WTC11 (cell line): ENCODE measurements around the gene ZCCHC7. TPM values are rescaled to one million over a fixed set of nuclear protein-coding genes. Genes with fewer than 3 reads are reported as not detected.

Experiments used
- ATAC-seq: fragments of 200-7000 bp; cut with Tn5 transposase; 2 replicates; pipeline ENCODE4 v1.10.0; 2021; ENCODE audit warnings: mild to moderate bottlenecking, moderate library complexity
- CTCF ChIA-PET: fragments of 300-600 bp; sonication (Branson Sonifier 250); formaldehyde crosslinking; loops from one replicate; lab custom pipeline; 2021; ENCODE audit warnings: antibody characterized with exemption; lab: Charles Lee
- POLR2A ChIA-PET: fragments of 350-600 bp; sonication (Branson Sonifier 250); formaldehyde crosslinking; loops from one replicate; lab custom pipeline; 2021; ENCODE audit warnings: antibody characterized with exemption; lab: Charles Lee
- DNase-seq: peaks from one replicate; pipeline ENCODE4 v3.0.0; 2021; ENCODE audit warnings: low spot score
- H3K27ac Mint-ChIP-seq: 2 replicates; pipeline ENCODE4 v1.8.0; 2021; ENCODE audit warnings: mixed read lengths
- H3K27me3 Mint-ChIP-seq: 2 replicates; pipeline ENCODE4 v1.8.0; 2021; ENCODE audit warnings: low read depth, mild to moderate bottlenecking, moderate library complexity, mixed read lengths
- H3K36me3 Mint-ChIP-seq: 2 replicates; pipeline ENCODE4 v1.8.0; 2021; ENCODE audit warnings: mixed read lengths
- H3K4me1 Mint-ChIP-seq: 2 replicates; pipeline ENCODE4 v1.8.0; 2022; ENCODE audit warnings: mixed read lengths
- H3K4me3 Mint-ChIP-seq: 2 replicates; pipeline ENCODE4 v1.8.0; 2021; ENCODE audit warnings: mild to moderate bottlenecking, moderate library complexity, mixed read lengths
- H3K9me3 Mint-ChIP-seq: 2 replicates; pipeline ENCODE4 v1.8.0; 2021; ENCODE audit warnings: mixed read lengths
- EMX1 ChIP-seq: fragments of 250-450 bp; sonication (Bioruptor Pico); IDR thresholded peaks from 2 replicates; pipeline ENCODE4 v1.8.0; 2021; ENCODE audit warnings: mild to moderate bottlenecking
- ESRRA ChIP-seq: sonication (generic); formaldehyde crosslinking; IDR thresholded peaks from 2 replicates; pipeline ENCODE4 v1.8.1; 2022; ENCODE audit warnings: mild to moderate bottlenecking, missing genetic modification reagents, borderline replicate concordance
- ETV6 ChIP-seq: sonication (generic); formaldehyde crosslinking; IDR thresholded peaks from 2 replicates; pipeline ENCODE4 v1.8.1; 2022; ENCODE audit warnings: mild to moderate bottlenecking, missing genetic modification reagents
- FOXJ3 ChIP-seq: sonication (generic); formaldehyde crosslinking; IDR thresholded peaks from 2 replicates; pipeline ENCODE4 v1.9.0; 2021; ENCODE audit warnings: missing genetic modification reagents, mild to moderate bottlenecking, borderline replicate concordance
- GTF2I ChIP-seq: fragments of 250-450 bp; sonication (Bioruptor Pico); conservative IDR thresholded peaks from 2 replicates; pipeline ENCODE4 v1.4.0; 2021; ENCODE audit warnings: mild to moderate bottlenecking
- IRF1 ChIP-seq: sonication (generic); formaldehyde crosslinking; IDR thresholded peaks from 2 replicates; pipeline ENCODE4 v1.8.0; 2023; ENCODE audit warnings: missing genetic modification reagents
- NFYB ChIP-seq: sonication (generic); formaldehyde crosslinking; conservative IDR thresholded peaks from 2 replicates; pipeline ENCODE4 v1.8.0; 2022; ENCODE audit warnings: low read depth, missing genetic modification reagents
- OVOL2 ChIP-seq: fragments of 250-450 bp; sonication (Bioruptor Pico); IDR thresholded peaks from 2 replicates; pipeline ENCODE4 v1.9.0; 2021; ENCODE audit warnings: mild to moderate bottlenecking, borderline replicate concordance
- PRRX2 ChIP-seq: fragments of 250-450 bp; sonication (Bioruptor Pico); IDR thresholded peaks from 2 replicates; pipeline ENCODE4 v1.8.0; 2021; ENCODE audit warnings: mild to moderate bottlenecking
- SOX15 ChIP-seq: fragments of 250-450 bp; sonication (Bioruptor Pico); IDR thresholded peaks from 2 replicates; pipeline ENCODE4 v1.9.0; 2021; ENCODE audit warnings: mild to moderate bottlenecking
- TCF7 ChIP-seq: sonication (generic); formaldehyde crosslinking; IDR thresholded peaks from 2 replicates; pipeline ENCODE4 v1.8.0; 2022; ENCODE audit warnings: mild to moderate bottlenecking, low read depth, missing genetic modification reagents, moderate library complexity
- ZBTB21 ChIP-seq: sonication (generic); formaldehyde crosslinking; IDR thresholded peaks from 2 replicates; pipeline ENCODE4 v1.8.1; 2023; ENCODE audit warnings: mild to moderate bottlenecking, missing genetic modification reagents, borderline replicate concordance
- ZNF121 ChIP-seq: sonication (generic); formaldehyde crosslinking; IDR thresholded peaks from 2 replicates; pipeline ENCODE4 v1.8.0; 2023; ENCODE audit warnings: missing genetic modification reagents
- total RNA-seq: library from RNA; stranded (reverse); gene quantifications from 3 replicates; pipeline ENCODE4 v1.2.3, GENCODE V29; 2021
- TF ChIP-seq, protein P1 (sequence below): sonication (generic); formaldehyde crosslinking; IDR thresholded peaks from 2 replicates; pipeline ENCODE4 v1.8.1; 2023; ENCODE audit warnings: mild to moderate bottlenecking, moderate library complexity, missing genetic modification reagents
- TF ChIP-seq, protein P2 (sequence below): sonication (generic); formaldehyde crosslinking; IDR thresholded peaks from 2 replicates; pipeline ENCODE4 v1.8.0; 2023; ENCODE audit warnings: missing genetic modification reagents, mild to moderate bottlenecking, borderline replicate concordance

The ZCCHC7 gene
- total RNA-seq, 1 experiment from 2014 or later, result 30.1 TPM

DNA sequence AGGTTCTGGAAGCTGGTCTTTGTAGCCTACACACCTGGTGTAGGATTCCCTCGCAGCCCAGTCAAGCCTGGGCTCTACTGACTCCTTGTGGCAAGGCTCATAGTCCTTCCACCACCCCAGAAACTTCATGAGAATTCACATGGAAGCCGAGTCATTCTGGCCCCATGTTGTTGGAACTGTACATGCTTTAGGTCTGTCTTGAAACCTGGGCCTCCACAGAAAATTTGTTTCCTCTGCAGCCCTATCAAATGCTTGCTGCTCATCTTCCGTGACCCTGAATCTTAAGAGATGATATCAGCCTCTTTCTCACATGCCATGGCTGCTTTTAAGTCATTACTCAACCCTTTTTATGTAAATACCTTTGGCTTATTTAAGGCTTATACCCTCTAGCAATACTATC lies 188.8 kb downstream of the ZCCHC7 start (continued):
- TF ChIP-seq, protein P1, sequence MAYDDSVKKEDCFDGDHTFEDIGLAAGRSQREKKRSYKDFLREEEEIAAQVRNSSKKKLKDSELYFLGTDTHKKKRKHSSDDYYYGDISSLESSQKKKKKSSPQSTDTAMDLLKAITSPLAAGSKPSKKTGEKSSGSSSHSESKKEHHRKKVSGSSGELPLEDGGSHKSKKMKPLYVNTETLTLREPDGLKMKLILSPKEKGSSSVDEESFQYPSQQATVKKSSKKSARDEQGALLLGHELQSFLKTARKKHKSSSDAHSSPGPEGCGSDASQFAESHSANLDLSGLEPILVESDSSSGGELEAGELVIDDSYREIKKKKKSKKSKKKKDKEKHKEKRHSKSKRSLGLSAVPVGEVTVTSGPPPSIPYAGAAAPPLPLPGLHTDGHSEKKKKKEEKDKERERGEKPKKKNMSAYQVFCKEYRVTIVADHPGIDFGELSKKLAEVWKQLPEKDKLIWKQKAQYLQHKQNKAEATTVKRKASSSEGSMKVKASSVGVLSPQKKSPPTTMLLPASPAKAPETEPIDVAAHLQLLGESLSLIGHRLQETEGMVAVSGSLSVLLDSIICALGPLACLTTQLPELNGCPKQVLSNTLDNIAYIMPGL (CRISPR knock-in tag), result no peak

DNA sequence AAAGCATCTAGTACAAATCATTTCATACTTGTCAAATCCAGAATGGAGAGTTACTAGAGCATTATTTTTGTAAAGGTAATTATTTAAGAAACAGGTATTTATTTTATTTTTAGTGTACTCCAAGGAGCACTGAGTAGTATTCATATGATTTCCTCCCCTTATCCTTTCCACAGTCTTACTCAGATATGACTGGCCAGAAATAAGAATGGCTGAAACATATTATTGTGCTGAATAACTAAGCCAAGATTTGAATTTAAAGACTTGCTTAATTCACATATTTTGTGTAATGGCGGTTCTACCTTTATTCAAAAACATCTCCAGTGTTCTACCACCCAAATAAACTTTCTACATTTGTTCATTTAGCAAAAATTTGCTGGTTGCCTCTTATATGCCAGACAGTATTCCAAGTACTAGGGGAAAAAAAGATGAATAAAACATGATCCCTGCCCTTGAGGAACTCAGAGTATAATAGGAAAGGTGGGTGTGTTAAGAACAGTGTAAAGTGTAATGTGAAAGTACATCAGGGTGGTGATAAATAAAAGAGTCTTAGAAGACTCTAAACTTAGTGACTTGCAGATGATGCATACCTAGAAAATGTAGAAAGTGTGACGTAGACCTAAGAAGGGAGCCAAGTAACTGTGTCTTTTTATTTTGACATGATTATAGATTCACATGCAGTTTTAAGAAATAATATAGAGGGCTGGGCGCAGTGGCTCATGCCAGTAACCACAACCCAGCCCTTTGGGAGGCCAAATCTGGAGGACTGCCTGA lies 191.7 kb downstream of the ZCCHC7 start:
- H3K36me3 Mint-ChIP-seq, result 0 out of 2 replicates have a peak, but pooled peaks cover 3% of the 10 kb centered on the region
- ChIA-PET POLR2A (no interaction called here), CTCF (no interaction called here)
- ATAC-seq, result no peak
- no peak for DNase-seq
- no peaks in the 10 kb centered on the region for H3K4me1 Mint-ChIP-seq
- H3K27ac Mint-ChIP-seq, result no peak overlapping the region
- no peak overlapping the region for H3K4me3 Mint-ChIP-seq
- no peaks in the 10 kb centered on the region for H3K27me3 Mint-ChIP-seq
- TF ChIP-seq, protein P2, sequence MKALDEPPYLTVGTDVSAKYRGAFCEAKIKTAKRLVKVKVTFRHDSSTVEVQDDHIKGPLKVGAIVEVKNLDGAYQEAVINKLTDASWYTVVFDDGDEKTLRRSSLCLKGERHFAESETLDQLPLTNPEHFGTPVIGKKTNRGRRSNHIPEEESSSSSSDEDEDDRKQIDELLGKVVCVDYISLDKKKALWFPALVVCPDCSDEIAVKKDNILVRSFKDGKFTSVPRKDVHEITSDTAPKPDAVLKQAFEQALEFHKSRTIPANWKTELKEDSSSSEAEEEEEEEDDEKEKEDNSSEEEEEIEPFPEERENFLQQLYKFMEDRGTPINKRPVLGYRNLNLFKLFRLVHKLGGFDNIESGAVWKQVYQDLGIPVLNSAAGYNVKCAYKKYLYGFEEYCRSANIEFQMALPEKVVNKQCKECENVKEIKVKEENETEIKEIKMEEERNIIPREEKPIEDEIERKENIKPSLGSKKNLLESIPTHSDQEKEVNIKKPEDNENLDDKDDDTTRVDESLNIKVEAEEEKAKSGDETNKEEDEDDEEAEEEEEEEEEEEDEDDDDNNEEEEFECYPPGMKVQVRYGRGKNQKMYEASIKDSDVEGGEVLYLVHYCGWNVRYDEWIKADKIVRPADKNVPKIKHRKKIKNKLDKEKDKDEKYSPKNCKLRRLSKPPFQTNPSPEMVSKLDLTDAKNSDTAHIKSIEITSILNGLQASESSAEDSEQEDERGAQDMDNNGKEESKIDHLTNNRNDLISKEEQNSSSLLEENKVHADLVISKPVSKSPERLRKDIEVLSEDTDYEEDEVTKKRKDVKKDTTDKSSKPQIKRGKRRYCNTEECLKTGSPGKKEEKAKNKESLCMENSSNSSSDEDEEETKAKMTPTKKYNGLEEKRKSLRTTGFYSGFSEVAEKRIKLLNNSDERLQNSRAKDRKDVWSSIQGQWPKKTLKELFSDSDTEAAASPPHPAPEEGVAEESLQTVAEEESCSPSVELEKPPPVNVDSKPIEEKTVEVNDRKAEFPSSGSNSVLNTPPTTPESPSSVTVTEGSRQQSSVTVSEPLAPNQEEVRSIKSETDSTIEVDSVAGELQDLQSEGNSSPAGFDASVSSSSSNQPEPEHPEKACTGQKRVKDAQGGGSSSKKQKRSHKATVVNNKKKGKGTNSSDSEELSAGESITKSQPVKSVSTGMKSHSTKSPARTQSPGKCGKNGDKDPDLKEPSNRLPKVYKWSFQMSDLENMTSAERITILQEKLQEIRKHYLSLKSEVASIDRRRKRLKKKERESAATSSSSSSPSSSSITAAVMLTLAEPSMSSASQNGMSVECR (CRISPR knock-in tag), result no peak
- TF ChIP-seq NFYB (CRISPR knock-in tag), result no peak
- TF ChIP-seq PRRX2 (CRISPR knock-in tag), result no peak
- TF ChIP-seq GTF2I (CRISPR knock-in tag), result no peak
- no peak for TF ChIP-seq SOX15
- no peak for TF ChIP-seq ZNF121
- TF ChIP-seq EMX1 (CRISPR knock-in tag), result no peak
- H3K9me3 Mint-ChIP-seq, result no peaks in the 10 kb centered on the region

- no peak for DNase-seq
- POLR2A ChIA-PET, result no interaction called here
- Mint-ChIP-seq H3K4me3 (no peak overlapping the region), H3K27me3 (no peaks in the 10 kb centered on the region), H3K4me1 (peaks cover 8% of the 10 kb centered on the region), H3K36me3 (peaks cover 8% of the 10 kb centered on the region), H3K9me3 (peaks cover 8% of the 10 kb centered on the region), H3K27ac (no peak overlapping the region)
- no peak; the same call in 1 of the 2 replicates for ATAC-seq
- CTCF ChIA-PET, result interaction anchor here (0.6 to 2.7 kb wide), 7 partner anchors 16 to 355 kb away, joined by 3 to 7 read pairs (median 3); no protein-coding TSS in a partner anchor
- TF ChIP-seq IRF1 (CRISPR knock-in tag), result no peak
- TF ChIP-seq ESRRA (CRISPR knock-in tag), result no peak
- TF ChIP-seq ETV6 (CRISPR knock-in tag), result no peak
- no peak for TF ChIP-seq OVOL2
- no peak for TF ChIP-seq ZBTB21 (CRISPR knock-in tag)
- no peak for TF ChIP-seq FOXJ3 (CRISPR knock-in tag)
- TF ChIP-seq TCF7, result no peak
- TF ChIP-seq, all 79 proteins: peak for 0
Observed at GRCh38 chr9:37324261-37324683, 203.9 kb downstream of the ZCCHC7 start.
